HCT116 (cell line): Measurements from ENCODE around the gene C4orf36.

ENCODE experiments used
- CBX3 ChIP-seq: IDR thresholded peaks from 2 replicates; pipeline ENCODE4 v1.6.1; 2012; ENCODE audit warnings: low read depth
- CEBPB ChIP-seq: IDR thresholded peaks from 2 replicates; pipeline ENCODE4 v1.6.1; 2012; ENCODE audit warnings: low read depth
- CTCF ChIP-seq, 3 experiments: fragments of 200-600 bp in 1 of 3; sonication (generic) in 1 of 3; IDR thresholded peaks in 2 of 3; conservative IDR thresholded peaks in 1 of 3; 2 replicates each; pipeline ENCODE4 v1.5.1; 2012 to 2017; ENCODE audit warnings: low read depth in 2 of 3, low read length in 2 of 3, antibody characterized with exemption in 1 of 3, borderline replicate concordance in 1 of 3, control low read depth in 1 of 3, mild to moderate bottlenecking in 1 of 3, mixed read lengths in 1 of 3, mixed run types in 1 of 3, moderate library complexity in 1 of 3; ENCODE audit not compliant: insufficient read depth in 1 of 3
- EZH2 ChIP-seq: fragments of 200-600 bp; sonication (generic); IDR thresholded peaks from 2 replicates; pipeline ENCODE4 v1.6.1; 2017; ENCODE audit warnings: antibody characterized with exemption, mixed run types
- EZH2phosphoT487 ChIP-seq: fragments of 200-600 bp; IDR thresholded peaks from 2 replicates; pipeline ENCODE4 v1.6.1; 2018; ENCODE audit warnings: antibody characterized with exemption, borderline replicate concordance
- JUND ChIP-seq: IDR thresholded peaks from 2 replicates; pipeline ENCODE4 v1.6.1; 2012
- MAX ChIP-seq: IDR thresholded peaks from 2 replicates; pipeline ENCODE4 v1.6.1; 2012
- POLR2A ChIP-seq: IDR thresholded peaks from 2 replicates; pipeline ENCODE4 v1.7.0; 2011; ENCODE audit warnings: borderline replicate concordance; ENCODE audit not compliant: insufficient read depth, insufficient read length; ENCODE audit errors: extremely low read depth
- POLR2AphosphoS5 ChIP-seq: IDR thresholded peaks from 2 replicates; pipeline ENCODE4 v1.6.1; 2011; ENCODE audit warnings: mild to moderate bottlenecking, low read depth, low read length, moderate library complexity
- REST ChIP-seq: IDR thresholded peaks from 2 replicates; pipeline ENCODE4 v1.6.1; 2012; ENCODE audit warnings: low read depth
- SP1 ChIP-seq: IDR thresholded peaks from 2 replicates; pipeline ENCODE4 v1.6.1; 2012; ENCODE audit warnings: low read depth
- YY1 ChIP-seq: IDR thresholded peaks from 2 replicates; pipeline ENCODE4 v1.6.1; 2011; ENCODE audit warnings: low read length, low read depth, moderate library complexity, mild to moderate bottlenecking; ENCODE audit not compliant: insufficient replicate concordance; ENCODE audit errors: extremely low read depth
- ZBTB33 ChIP-seq: IDR thresholded peaks from 2 replicates; pipeline ENCODE4 v1.6.1; 2011; ENCODE audit warnings: mild to moderate bottlenecking, low read length, moderate library complexity; ENCODE audit not compliant: insufficient replicate concordance; ENCODE audit errors: extremely low read depth

GRCh38 chr4:86840858-86841257 is 51.4 kb downstream of the C4orf36 start:
- TF ChIP-seq CTCF (IDR thresholded peaks at IDR 0.05 in 2 of 3, conservative IDR thresholded peaks at IDR 0.05 in 1 of 3; ENCODE audit: borderline replicate concordance in 1 of 3, insufficient read depth in 1 of 3, low read depth in 2 of 3, low read length in 2 of 3) (no peak), ZBTB33 (no peak), EZH2 (no peak), JUND (no peak), POLR2A (no peak), POLR2AphosphoS5 (no peak), SP1 (no peak), MAX (no peak), CBX3 (no peak), YY1 (no peak), REST (no peak), CEBPB (no peak), EZH2phosphoT487 (no peak)
